Measurements from ENCODE around the gene TBC1D12.

DNA sequence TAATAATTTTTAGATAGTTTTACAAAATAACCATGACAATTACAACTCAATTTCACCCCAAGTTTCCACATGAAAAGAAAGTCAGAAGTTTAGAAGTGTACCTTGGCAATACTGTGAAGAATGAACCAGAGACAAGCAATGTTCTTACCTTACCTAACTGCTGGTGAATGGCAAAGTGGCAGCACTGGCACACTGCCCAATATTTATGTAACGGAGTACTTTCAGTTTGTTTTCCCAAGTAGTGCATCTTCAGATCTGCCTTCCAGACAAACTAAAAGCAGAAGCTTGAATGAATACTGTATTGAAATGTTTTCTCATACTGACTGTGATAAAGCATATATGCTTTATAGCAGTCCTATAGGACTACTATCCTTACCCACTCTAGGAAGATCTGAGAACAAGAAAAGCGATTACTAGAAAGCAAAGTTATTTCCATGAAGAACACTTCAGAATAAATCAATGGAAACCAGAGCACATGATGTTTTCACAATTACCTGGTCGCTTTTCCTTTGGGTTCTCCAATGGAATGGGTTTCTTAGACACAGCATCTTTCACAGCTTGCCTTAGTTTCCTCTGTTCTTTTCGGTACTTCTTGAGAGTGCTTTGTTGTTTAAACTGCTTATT lies 41.1 kb upstream of the TBC1D12 start:
- TF ChIP-seq EZH2phosphoT487 (conservative IDR thresholded peaks at IDR 0.05; ENCODE audit: low read length), result no peak
- TF ChIP-seq, protein P1, sequence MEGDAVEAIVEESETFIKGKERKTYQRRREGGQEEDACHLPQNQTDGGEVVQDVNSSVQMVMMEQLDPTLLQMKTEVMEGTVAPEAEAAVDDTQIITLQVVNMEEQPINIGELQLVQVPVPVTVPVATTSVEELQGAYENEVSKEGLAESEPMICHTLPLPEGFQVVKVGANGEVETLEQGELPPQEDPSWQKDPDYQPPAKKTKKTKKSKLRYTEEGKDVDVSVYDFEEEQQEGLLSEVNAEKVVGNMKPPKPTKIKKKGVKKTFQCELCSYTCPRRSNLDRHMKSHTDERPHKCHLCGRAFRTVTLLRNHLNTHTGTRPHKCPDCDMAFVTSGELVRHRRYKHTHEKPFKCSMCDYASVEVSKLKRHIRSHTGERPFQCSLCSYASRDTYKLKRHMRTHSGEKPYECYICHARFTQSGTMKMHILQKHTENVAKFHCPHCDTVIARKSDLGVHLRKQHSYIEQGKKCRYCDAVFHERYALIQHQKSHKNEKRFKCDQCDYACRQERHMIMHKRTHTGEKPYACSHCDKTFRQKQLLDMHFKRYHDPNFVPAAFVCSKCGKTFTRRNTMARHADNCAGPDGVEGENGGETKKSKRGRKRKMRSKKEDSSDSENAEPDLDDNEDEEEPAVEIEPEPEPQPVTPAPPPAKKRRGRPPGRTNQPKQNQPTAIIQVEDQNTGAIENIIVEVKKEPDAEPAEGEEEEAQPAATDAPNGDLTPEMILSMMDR (IDR thresholded peaks at IDR 0.05; ENCODE audit: insufficient read depth, low read length, poor library complexity, severe bottlenecking), result no peak

All from SU-DHL-6 (cell line).